CD14-positive monocyte (primary cell): ENCODE data around the gene AFG3L2. TPM values are rescaled to one million over a fixed set of nuclear protein-coding genes. Genes with fewer than 3 reads are reported as not detected.
A peak's percentile ranks its signal among the peaks of the same experiment; 100 is the strongest.

ENCODE experiments used
- DNase-seq, 3 donors: peaks; one replicate each; pipeline ENCODE4 v3.0.0-alpha.2; 2011 to 2022
- H2AFZ ChIP-seq: 2 replicates; pipeline ENCODE4 v1.6.0; 2012; ENCODE audit warnings: mild to moderate bottlenecking, low read depth, low read length, inconsistent platforms; ENCODE audit not compliant: insufficient read depth, poor library complexity, severe bottlenecking
- H3K27ac ChIP-seq, 2 donors: 1 replicate in 1 of 2; 2 replicates in 1 of 2; pipeline ENCODE4 v1.5.1; 2012 to 2013; ENCODE audit warnings: low read length in 2 of 2, control low read depth in 1 of 2, inconsistent platforms in 1 of 2, low read depth in 1 of 2, mild to moderate bottlenecking in 1 of 2
- H3K27me3 ChIP-seq, 2 donors: one replicate each; pipeline versions ENCODE4 v1.6.0 to v1.6.1; 2011 to 2013; ENCODE audit warnings: low read length in 2 of 2; ENCODE audit not compliant: control insufficient read depth in 2 of 2, insufficient read depth in 2 of 2
- H3K36me3 ChIP-seq, 2 donors: replicated peaks in 1 of 2; 1 replicate in 1 of 2; 2 replicates in 1 of 2; pipeline versions ENCODE4 v1.5.1 to v1.6.1; 2012 to 2013; ENCODE audit warnings: low read length in 2 of 2, control low read depth in 1 of 2, inconsistent platforms in 1 of 2, mild to moderate bottlenecking in 1 of 2; ENCODE audit not compliant: insufficient read depth in 2 of 2, control insufficient read depth in 1 of 2
- H3K4me1 ChIP-seq, 2 donors: 1 replicate in 1 of 2; 2 replicates in 1 of 2; pipeline versions ENCODE4 v1.5.1 to v1.6.1; 2012 to 2013; ENCODE audit warnings: low read length in 2 of 2, control low read depth in 1 of 2, inconsistent platforms in 1 of 2, mild to moderate bottlenecking in 1 of 2, moderate library complexity in 1 of 2; ENCODE audit not compliant: insufficient read depth in 2 of 2, control insufficient read depth in 1 of 2
- H3K4me2 ChIP-seq: replicated peaks from 2 replicates; pipeline ENCODE3; 2012; ENCODE audit warnings: low read length, moderate library complexity, mild to moderate bottlenecking; ENCODE audit not compliant: poor library complexity, severe bottlenecking; ENCODE audit errors: extremely low read depth
- H3K4me3 ChIP-seq, 3 experiments: fragments of 200-600 bp in 1 of 3; sonication (generic) in 1 of 3; replicated peaks in 1 of 3; 1 replicate in 2 of 3; 2 replicates in 1 of 3; pipeline ENCODE4 v1.5.1; 2011 to 2013; ENCODE audit warnings: low read length in 3 of 3, mild to moderate bottlenecking in 3 of 3, control low read depth in 2 of 3, low read depth in 2 of 3, inconsistent platforms in 1 of 3, moderate library complexity in 1 of 3
- H3K79me2 ChIP-seq: 2 replicates; pipeline ENCODE4 v1.6.0; 2012; ENCODE audit warnings: mild to moderate bottlenecking, control low read depth, inconsistent platforms, low read length, moderate library complexity; ENCODE audit not compliant: insufficient read depth
- H3K9ac ChIP-seq: 2 replicates; pipeline ENCODE4 v1.6.0; 2017; ENCODE audit warnings: low read length, mild to moderate bottlenecking; ENCODE audit not compliant: insufficient read depth, poor library complexity, severe bottlenecking
- H3K9me3 ChIP-seq, 2 donors: replicated peaks in 1 of 2; 1 replicate in 1 of 2; 2 replicates in 1 of 2; pipeline versions ENCODE4 v1.5.1 to v1.6.1; 2012 to 2013; ENCODE audit warnings: low read length in 2 of 2, control low read depth in 1 of 2; ENCODE audit not compliant: control insufficient read depth in 1 of 2, insufficient read depth in 1 of 2
- H4K20me1 ChIP-seq: 2 replicates; pipeline ENCODE4 v1.6.0; 2012; ENCODE audit warnings: mild to moderate bottlenecking, low read length, control low read depth, moderate library complexity; ENCODE audit not compliant: insufficient read depth
- H3K27ac Mint-ChIP-seq, 7 donors: one replicate each; pipeline ENCODE4 v1.8.0; 2020; ENCODE audit warnings: mild to moderate bottlenecking in 7 of 7, mixed read lengths in 7 of 7, moderate library complexity in 6 of 7, inconsistent platforms in 2 of 7
- H3K27me3 Mint-ChIP-seq, 3 donors: one replicate each; pipeline ENCODE4 v1.8.0; 2021 to 2022; ENCODE audit warnings: low read depth in 3 of 3, mild to moderate bottlenecking in 3 of 3, mixed read lengths in 3 of 3, moderate library complexity in 3 of 3, inconsistent platforms in 1 of 3
- H3K36me3 Mint-ChIP-seq, 2 donors: one replicate each; pipeline ENCODE4 v1.8.0; 2020; ENCODE audit warnings: mixed read lengths in 2 of 2, inconsistent platforms in 1 of 2, mild to moderate bottlenecking in 1 of 2
- H3K4me1 Mint-ChIP-seq: one replicate; pipeline ENCODE4 v1.8.0; 2020; ENCODE audit warnings: mild to moderate bottlenecking, mixed read lengths
- H3K4me3 Mint-ChIP-seq, 2 donors: one replicate each; pipeline ENCODE4 v1.8.0; 2020; ENCODE audit warnings: mild to moderate bottlenecking in 2 of 2, mixed read lengths in 2 of 2, moderate library complexity in 1 of 2
- H3K9me3 Mint-ChIP-seq, 7 donors: one replicate each; pipeline ENCODE4 v1.8.0; 2020 to 2022; ENCODE audit warnings: mixed read lengths in 7 of 7, mild to moderate bottlenecking in 6 of 7, moderate library complexity in 6 of 7, inconsistent platforms in 2 of 7
- WGBS: methylation state at CpG from one replicate; pipeline ENCODE4 v1.1.5; 2013; ENCODE audit warnings: missing lambda C conversion rate; ENCODE audit not compliant: insufficient coverage; 5-methylcytosine and 5-hydroxymethylcytosine counted together
- intact Hi-C, 2 donors: fragments of 100-400 bp; cut with micrococcal nuclease; formaldehyde crosslinking; loops; one replicate each; pipeline versions ENCODE4 v1.15.0 to v1.15.1; 2023
- polyA plus RNA-seq, 3 donors: library from polyadenylated mRNA; depleted of rRNA in 1 of 3; unstranded in 2 of 3; stranded (reverse) in 1 of 3; fragments of 300-500 nt in 2 of 3; fragments of >200 nt in 1 of 3; fragmentation: Illumina TruSeq in 2 of 3; gene quantifications; 1 replicate in 2 of 3; 2 replicates in 1 of 3; pipeline ENCODE4 v1.2.3, GENCODE V29; 2012 to 2021
- TF ChIP-seq, protein P1 (sequence below): fragments of 200-600 bp; IDR thresholded peaks from one replicate; pipeline ENCODE4 v1.8.0; 2022; ENCODE audit warnings: antibody characterized with exemption, mild to moderate bottlenecking

Gene AFG3L2
- polyA plus RNA-seq, 3 donors: 13.9 to 15.5 (median 13.9) TPM

- WGBS: 100% methylated on average over 1 of the region's 2 CpGs
- peaks cover 0 to 3% of the 10 kb centered on the region in 2 donors for H3K9me3 ChIP-seq
Observed at GRCh38 chr18:12299862-12300261, 77.2 kb downstream of the AFG3L2 start.

DNA sequence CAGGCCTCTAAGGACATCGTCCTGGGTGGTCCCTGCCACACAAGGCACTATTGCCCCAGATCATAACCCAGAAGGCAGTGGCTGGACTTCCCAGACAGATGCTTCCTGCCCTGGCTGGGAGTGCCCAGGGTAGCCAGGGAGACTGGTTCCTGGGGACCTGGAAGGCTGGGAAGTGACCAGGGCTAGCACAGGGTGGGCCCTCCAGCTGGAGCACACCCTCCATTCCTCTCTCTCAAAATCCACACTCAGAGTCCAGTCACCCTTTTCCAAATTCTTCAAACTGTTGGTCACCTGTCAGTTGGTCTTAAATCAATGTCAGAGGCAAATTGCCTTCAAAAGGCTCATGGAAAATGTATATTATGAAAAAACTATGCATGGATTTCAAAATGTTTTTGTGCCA, 80.6 kb downstream of the AFG3L2 start:
- Histone ChIP-seq H3K79me2 (no peaks in the 10 kb centered on the region), H3K27me3 (no peaks in the 10 kb centered on the region), H2AFZ (no peak overlapping the region), H3K9ac (no peak overlapping the region), H3K4me1 (no peaks in the 10 kb centered on the region), H4K20me1 (no peaks in the 10 kb centered on the region), H3K27ac (no peak overlapping the region), H3K9me3 (peaks cover 0 to 3% of the 10 kb centered on the region in 2 donors), H3K4me2 (no peak overlapping the region), H3K4me3 (no peak overlapping the region), H3K36me3 (no peaks in the 10 kb centered on the region)
- DNase-seq: no peak
- WGBS: 80% methylated on average over 1 of the region's 1 CpG
- Mint-ChIP-seq H3K27ac (peak overlapping the region in 1 of 7 donors; percentile 17), H3K9me3 (peaks cover 0 to 9% (median 5%) of the 10 kb centered on the region in 7 donors), H3K4me3 (no peak overlapping the region), H3K36me3 (no peaks in the 10 kb centered on the region), H3K27me3 (peaks cover 2 to 10% (median 8%) of the 10 kb centered on the region in 3 donors), H3K4me1 (no peaks in the 10 kb centered on the region)
- TF ChIP-seq, protein P1, sequence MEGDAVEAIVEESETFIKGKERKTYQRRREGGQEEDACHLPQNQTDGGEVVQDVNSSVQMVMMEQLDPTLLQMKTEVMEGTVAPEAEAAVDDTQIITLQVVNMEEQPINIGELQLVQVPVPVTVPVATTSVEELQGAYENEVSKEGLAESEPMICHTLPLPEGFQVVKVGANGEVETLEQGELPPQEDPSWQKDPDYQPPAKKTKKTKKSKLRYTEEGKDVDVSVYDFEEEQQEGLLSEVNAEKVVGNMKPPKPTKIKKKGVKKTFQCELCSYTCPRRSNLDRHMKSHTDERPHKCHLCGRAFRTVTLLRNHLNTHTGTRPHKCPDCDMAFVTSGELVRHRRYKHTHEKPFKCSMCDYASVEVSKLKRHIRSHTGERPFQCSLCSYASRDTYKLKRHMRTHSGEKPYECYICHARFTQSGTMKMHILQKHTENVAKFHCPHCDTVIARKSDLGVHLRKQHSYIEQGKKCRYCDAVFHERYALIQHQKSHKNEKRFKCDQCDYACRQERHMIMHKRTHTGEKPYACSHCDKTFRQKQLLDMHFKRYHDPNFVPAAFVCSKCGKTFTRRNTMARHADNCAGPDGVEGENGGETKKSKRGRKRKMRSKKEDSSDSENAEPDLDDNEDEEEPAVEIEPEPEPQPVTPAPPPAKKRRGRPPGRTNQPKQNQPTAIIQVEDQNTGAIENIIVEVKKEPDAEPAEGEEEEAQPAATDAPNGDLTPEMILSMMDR: no peak
- intact Hi-C loops: no loop called here

More at GRCh38 chr18:12299862-12300261, 77.2 kb downstream of the AFG3L2 start:
- H3K4me1 Mint-ChIP-seq: no peaks in the 10 kb centered on the region
- Histone ChIP-seq H3K27me3 (no peaks in the 10 kb centered on the region), H3K9ac (no peak overlapping the region), H2AFZ (no peak overlapping the region), H3K4me1 (no peaks in the 10 kb centered on the region), H3K4me2 (no peak overlapping the region), H3K36me3 (no peaks in the 10 kb centered on the region), H3K79me2 (no peaks in the 10 kb centered on the region), H4K20me1 (no peaks in the 10 kb centered on the region), H3K27ac (no peak overlapping the region), H3K4me3 (no peak overlapping the region)
- peak overlapping the region in 1 of 7 donors; percentile 73 for H3K27ac Mint-ChIP-seq
- peaks cover 0 to 9% (median 6%) of the 10 kb centered on the region in 7 donors for H3K9me3 Mint-ChIP-seq
- intact Hi-C loops: loop anchor here in 1 of 2 donors (10.0 kb wide), 1 partner anchor 75 kb away; the partner anchor contains the start of gene AFG3L2
- no peak for DNase-seq
- H3K4me3 Mint-ChIP-seq: no peak overlapping the region
- TF ChIP-seq, protein P1: no peak
- no peaks in the 10 kb centered on the region for H3K36me3 Mint-ChIP-seq
- peaks cover 3 to 5% (median 3%) of the 10 kb centered on the region in 3 donors for H3K27me3 Mint-ChIP-seq
